Mesenchymal stem cell (in vitro differentiated cells and primary cell): ENCODE results near the gene SEC16A.

Experiments
- DNase-seq: peaks from one replicate; pipeline ENCODE4 v3.0.0-alpha.2; 2013
- H2AFZ ChIP-seq: one replicate; pipeline ENCODE4 v1.6.1; 2013; ENCODE audit warnings: low read depth, mild to moderate bottlenecking, control low read depth, inconsistent platforms, low read length, moderate library complexity
- H2AK5ac ChIP-seq: 2 replicates; pipeline ENCODE4 v1.6.1; 2013; ENCODE audit warnings: low read length, moderate library complexity, mild to moderate bottlenecking, inconsistent platforms; ENCODE audit not compliant: severe bottlenecking
- H2BK120ac ChIP-seq: one replicate; pipeline ENCODE4 v1.6.1; 2013; ENCODE audit warnings: low read depth, mild to moderate bottlenecking, inconsistent platforms, low read length, moderate library complexity
- H2BK12ac ChIP-seq, 2 experiments: one replicate each; pipeline ENCODE4 v1.6.1; 2013; ENCODE audit warnings: inconsistent platforms in 2 of 2, low read length in 2 of 2, mild to moderate bottlenecking in 2 of 2, moderate library complexity in 2 of 2, control low read depth in 1 of 2
- H2BK15ac ChIP-seq: one replicate; pipeline ENCODE4 v1.6.1; 2013; ENCODE audit warnings: mild to moderate bottlenecking, low read depth, inconsistent platforms; ENCODE audit not compliant: poor library complexity, severe bottlenecking
- H2BK5ac ChIP-seq: 2 replicates; pipeline ENCODE4 v1.6.1; 2013; ENCODE audit warnings: low read depth, mild to moderate bottlenecking, low read length, control low read depth, inconsistent platforms; ENCODE audit not compliant: poor library complexity, severe bottlenecking
- H3K14ac ChIP-seq, 2 experiments: one replicate each; pipeline ENCODE4 v1.6.1; 2013; ENCODE audit warnings: inconsistent platforms in 2 of 2, low read length in 2 of 2, control low read depth in 1 of 2, mild to moderate bottlenecking in 1 of 2, moderate library complexity in 1 of 2
- H3K18ac ChIP-seq, 2 experiments: one replicate each; pipeline ENCODE4 v1.6.1; 2013; ENCODE audit warnings: inconsistent platforms in 2 of 2, low read length in 2 of 2, control low read depth in 1 of 2, low read depth in 1 of 2, mild to moderate bottlenecking in 1 of 2
- H3K23ac ChIP-seq, 2 experiments: one replicate each; pipeline ENCODE4 v1.6.1; 2013; ENCODE audit warnings: inconsistent platforms in 2 of 2, low read length in 2 of 2, mild to moderate bottlenecking in 2 of 2, moderate library complexity in 2 of 2, control low read depth in 1 of 2
- H3K27ac ChIP-seq: 2 replicates; pipeline ENCODE4 v1.5.1; 2013; ENCODE audit warnings: mild to moderate bottlenecking, moderate library complexity, low read length, control low read depth, inconsistent platforms; ENCODE audit not compliant: poor library complexity, severe bottlenecking
- H3K27me3 ChIP-seq, 2 experiments: 2 replicates each; pipeline versions ENCODE4 v1.6.1 to v1.7.0; 2013; ENCODE audit warnings: low read length in 2 of 2, mild to moderate bottlenecking in 2 of 2, moderate library complexity in 2 of 2, control low read depth in 1 of 2, inconsistent platforms in 1 of 2; ENCODE audit not compliant: control insufficient read depth in 1 of 2, insufficient read depth in 1 of 2
- H3K36me3 ChIP-seq, 2 experiments: 2 replicates each; pipeline versions ENCODE4 v1.6.1 to v1.7.0; 2013; ENCODE audit warnings: low read length in 2 of 2, control low read depth in 1 of 2, inconsistent platforms in 1 of 2, low read depth in 1 of 2, mild to moderate bottlenecking in 1 of 2; ENCODE audit not compliant: insufficient read depth in 2 of 2, control insufficient read depth in 1 of 2
- H3K4ac ChIP-seq, 2 experiments: one replicate each; pipeline ENCODE4 v1.6.1; 2013; ENCODE audit warnings: inconsistent platforms in 2 of 2, low read length in 2 of 2, mild to moderate bottlenecking in 2 of 2, moderate library complexity in 2 of 2, control low read depth in 1 of 2, low read depth in 1 of 2
- H3K4me1 ChIP-seq: 2 replicates; pipeline ENCODE4 v1.6.1; 2013; ENCODE audit warnings: low read depth, low read length, control low read depth; ENCODE audit not compliant: control insufficient read depth, insufficient read depth
- H3K4me2 ChIP-seq: 2 replicates; pipeline ENCODE4 v1.6.1; 2013; ENCODE audit warnings: low read length, mild to moderate bottlenecking, inconsistent platforms; ENCODE audit not compliant: poor library complexity, severe bottlenecking
- H3K4me3 ChIP-seq, 2 experiments: 2 replicates each; pipeline versions ENCODE4 v1.5.1 to v1.7.0; 2013; ENCODE audit warnings: low read length in 2 of 2, mild to moderate bottlenecking in 2 of 2, control low read depth in 1 of 2, low read depth in 1 of 2; ENCODE audit not compliant: insufficient read depth in 1 of 2
- H3K79me1 ChIP-seq: replicated peaks from 2 replicates; pipeline ENCODE4 v1.6.1; 2013; ENCODE audit warnings: mild to moderate bottlenecking, control low read depth, low read length, inconsistent platforms; ENCODE audit not compliant: poor library complexity, severe bottlenecking
- H3K9ac ChIP-seq: 2 replicates; pipeline ENCODE4 v1.7.0; 2013; ENCODE audit warnings: mild to moderate bottlenecking, low read length, moderate library complexity
- H3K9me3 ChIP-seq: 2 replicates; pipeline ENCODE4 v1.7.0; 2013; ENCODE audit warnings: mild to moderate bottlenecking, low read length; ENCODE audit not compliant: control insufficient read depth
- H4K8ac ChIP-seq: one replicate; pipeline ENCODE4 v1.6.1; 2013; ENCODE audit warnings: inconsistent platforms, mild to moderate bottlenecking, low read length, moderate library complexity
- H4K91ac ChIP-seq: one replicate; pipeline ENCODE4 v1.6.1; 2013; ENCODE audit warnings: mild to moderate bottlenecking, low read length, inconsistent platforms
- WGBS: methylation state at CpG from one replicate; pipeline ENCODE4 v1.1.7; 2013; ENCODE audit warnings: mixed read lengths; 5-methylcytosine and 5-hydroxymethylcytosine counted together

Gene SEC16A

DNA sequence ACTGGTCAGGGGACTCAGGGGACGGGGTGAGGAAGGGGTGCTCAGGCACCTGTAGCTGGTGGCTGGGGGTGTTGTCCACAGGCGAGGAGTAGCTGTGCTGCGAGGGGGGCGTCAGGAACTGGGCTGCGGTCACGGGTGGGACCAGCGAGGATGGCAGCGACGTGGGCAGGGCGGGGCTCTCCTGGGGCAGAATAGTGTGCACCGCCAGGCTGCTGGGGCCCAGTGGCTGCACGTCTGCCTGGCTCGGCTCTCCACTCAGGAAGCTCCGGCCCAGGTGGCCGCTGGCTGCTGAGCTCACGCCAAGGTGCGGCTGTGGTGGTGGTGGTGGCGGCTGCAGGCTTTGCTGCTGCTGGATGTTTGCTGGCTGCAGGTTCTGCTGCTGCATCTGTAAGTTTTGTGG, 13.3 kb upstream of the SEC16A start:
- Histone ChIP-seq H3K27me3 (peaks cover 0 to 10% of the 10 kb centered on the region in 2 experiments), H3K36me3 (peaks cover 33 to 78% of the 10 kb centered on the region in 2 experiments), H4K8ac (no peak overlapping the region), H3K9ac (no peak overlapping the region), H2BK5ac (no peak overlapping the region), H2AK5ac (no peak overlapping the region), H2AFZ (no peak overlapping the region), H4K91ac (peak overlapping the region; percentile 54), H3K23ac (no peak overlapping the region), H3K4me2 (no peak overlapping the region), H3K27ac (no peak overlapping the region), H3K4ac (no peak overlapping the region), H2BK12ac (no peak overlapping the region), H3K18ac (no peak overlapping the region), H2BK120ac (no peak overlapping the region), H3K4me3 (no peak overlapping the region), H3K14ac (no peak overlapping the region), H3K9me3 (no peaks in the 10 kb centered on the region), H3K79me1 (no peaks in the 10 kb centered on the region), H3K4me1 (no peaks in the 10 kb centered on the region), H2BK15ac (no peak overlapping the region)
- 96% methylated on average over 18 of the region's 18 CpGs for WGBS
- DNase-seq, result no peak

DNA sequence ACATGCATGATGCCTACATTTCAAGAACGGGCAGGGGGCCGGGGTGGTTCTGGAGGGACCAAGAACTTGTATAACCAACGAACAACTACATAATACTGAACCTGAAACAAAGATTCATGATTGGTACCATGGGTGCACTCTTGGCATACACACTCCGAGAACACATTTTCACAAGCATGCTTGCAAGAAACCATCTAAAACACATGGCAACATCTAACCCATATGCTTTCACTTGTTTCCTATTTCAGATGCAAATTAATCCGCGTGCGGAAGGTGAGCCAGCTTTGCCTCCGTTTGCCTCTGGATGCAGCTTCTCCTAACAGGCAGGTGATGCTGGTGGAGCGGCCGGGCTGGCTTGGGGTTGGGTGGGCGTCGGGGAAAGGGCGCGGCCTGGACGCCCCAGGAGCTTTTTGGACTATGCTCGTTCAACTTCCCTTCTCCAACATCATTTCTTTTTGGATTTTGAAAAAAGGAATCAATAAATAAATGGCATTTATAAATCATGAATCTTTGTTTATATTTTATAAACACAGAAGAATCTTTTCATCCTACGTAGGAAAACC, 12.5 kb upstream of the SEC16A start:
- no peak for DNase-seq
- no peaks in the 10 kb centered on the region for H3K9me3 ChIP-seq
- H3K4me2 ChIP-seq, result no peak overlapping the region
- 91% methylated on average over 9 of the region's 17 CpGs for WGBS
- no peak overlapping the region for H3K23ac ChIP-seq
- H2BK120ac ChIP-seq, result no peak overlapping the region
- no peak overlapping the region for H3K18ac ChIP-seq
- H3K27me3 ChIP-seq, result peaks cover 5 to 15% of the 10 kb centered on the region in 2 experiments
- no peak overlapping the region for H4K8ac ChIP-seq
- H3K36me3 ChIP-seq, result peaks cover 29 to 70% of the 10 kb centered on the region in 2 experiments
- H3K4ac ChIP-seq, result no peak overlapping the region
- H3K79me1 ChIP-seq, result no peaks in the 10 kb centered on the region
- no peak overlapping the region for H2AFZ ChIP-seq
- H2BK15ac ChIP-seq, result no peak overlapping the region
- H2BK5ac ChIP-seq, result no peak overlapping the region
- H4K91ac ChIP-seq, result no peak overlapping the region
- no peak overlapping the region for H2BK12ac ChIP-seq
- no peak overlapping the region for H3K4me3 ChIP-seq
- H3K4me1 ChIP-seq, result no peaks in the 10 kb centered on the region
- H3K9ac ChIP-seq, result no peak overlapping the region
- no peak overlapping the region for H3K14ac ChIP-seq
- no peak overlapping the region for H3K27ac ChIP-seq
- H2AK5ac ChIP-seq, result no peak overlapping the region

DNA sequence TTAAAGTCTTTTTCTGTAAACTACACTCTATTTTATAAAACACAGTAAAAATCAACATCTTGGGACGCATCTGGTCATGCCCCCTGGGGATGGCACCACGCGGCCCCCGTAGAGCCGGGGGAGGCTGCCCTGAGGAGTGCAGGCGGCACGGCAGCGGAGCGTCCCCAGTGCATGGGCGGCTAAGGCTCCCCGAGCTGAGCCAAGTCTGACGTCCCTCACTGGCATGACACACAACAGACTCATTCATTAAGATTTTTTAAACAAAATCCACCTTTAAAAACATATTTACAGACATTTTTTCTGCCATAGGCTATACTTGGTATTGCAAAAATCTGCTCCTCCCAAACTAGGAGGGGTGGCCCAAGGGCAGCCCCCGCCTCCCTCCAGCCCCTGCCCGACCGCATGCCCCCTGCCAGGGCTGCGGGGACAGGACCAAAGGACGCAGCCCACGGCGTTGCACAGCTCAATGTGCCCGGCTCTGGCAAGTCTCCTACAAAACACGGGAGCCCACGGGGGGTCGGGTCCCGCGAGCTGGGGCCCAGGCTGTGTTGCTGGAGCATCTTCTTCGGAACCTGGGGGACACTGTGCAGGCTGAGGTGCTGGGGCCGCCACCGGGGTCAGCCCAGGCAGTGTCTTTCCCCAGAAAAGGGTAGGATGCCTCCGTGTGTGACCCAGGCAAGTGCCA, 11.8 kb upstream of the SEC16A start:
- Histone ChIP-seq H3K27me3 (peaks cover 5 to 17% of the 10 kb centered on the region in 2 experiments), H2AFZ (no peak overlapping the region), H2BK5ac (no peak overlapping the region), H2BK120ac (no peak overlapping the region), H2BK15ac (no peak overlapping the region), H3K4ac (no peak overlapping the region), H3K18ac (no peak overlapping the region), H3K79me1 (no peaks in the 10 kb centered on the region), H3K14ac (no peak overlapping the region), H3K36me3 (peaks cover 24 to 64% of the 10 kb centered on the region in 2 experiments), H3K4me1 (no peaks in the 10 kb centered on the region), H4K91ac (no peak overlapping the region), H3K4me3 (no peak overlapping the region), H3K27ac (no peak overlapping the region), H3K9me3 (no peaks in the 10 kb centered on the region), H3K23ac (no peak overlapping the region), H3K9ac (no peak overlapping the region), H3K4me2 (no peak overlapping the region), H2BK12ac (no peak overlapping the region), H4K8ac (no peak overlapping the region), H2AK5ac (no peak overlapping the region)
- no peak for DNase-seq
- WGBS, result 95% methylated on average over 29 of the region's 29 CpGs

DNA sequence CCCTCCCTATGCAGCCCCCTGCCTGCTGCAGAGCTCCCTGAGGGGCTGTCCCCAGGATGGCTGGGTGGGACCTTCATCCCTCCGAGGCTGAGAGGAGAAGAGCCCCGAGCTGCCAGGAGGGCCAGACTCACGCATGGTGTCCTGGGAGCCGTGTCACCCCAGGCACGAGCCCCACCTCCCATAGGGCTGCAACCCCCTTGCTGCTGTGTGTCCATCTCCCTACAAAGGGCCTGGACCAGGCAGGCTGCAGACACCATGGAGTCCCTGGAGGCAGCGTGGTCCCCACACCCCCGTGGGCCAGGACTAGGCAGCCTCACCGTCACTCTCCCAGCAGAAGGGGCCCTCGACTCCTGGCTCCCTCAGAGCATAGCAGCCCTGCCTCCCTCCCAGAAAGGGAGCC, 11.2 kb upstream of the SEC16A start:
- 93% methylated on average over 9 of the region's 9 CpGs for WGBS
- H3K36me3 ChIP-seq, result peaks cover 18 to 57% of the 10 kb centered on the region in 2 experiments
- H2AK5ac ChIP-seq, result no peak overlapping the region

More for the DNA sequence above, 11.2 kb upstream of the SEC16A start:
- H3K9me3 ChIP-seq, result no peaks in the 10 kb centered on the region
- no peak overlapping the region for H2BK5ac ChIP-seq
- no peak overlapping the region for H3K23ac ChIP-seq
- no peak overlapping the region for H3K4me2 ChIP-seq
- no peak overlapping the region for H2BK12ac ChIP-seq
- peak overlapping the region; percentile 27 for H4K8ac ChIP-seq
- H3K9ac ChIP-seq, result peak overlapping the region; percentile 32
- no peak overlapping the region for H3K4ac ChIP-seq
- no peak for DNase-seq
- peaks cover 5 to 24% of the 10 kb centered on the region in 2 experiments for H3K27me3 ChIP-seq
- no peak overlapping the region for H3K27ac ChIP-seq
- no peak overlapping the region for H2AFZ ChIP-seq
- H3K79me1 ChIP-seq, result no peaks in the 10 kb centered on the region
- no peak overlapping the region for H2BK120ac ChIP-seq
- no peak overlapping the region for H3K4me3 ChIP-seq
- H2BK15ac ChIP-seq, result no peak overlapping the region
- H4K91ac ChIP-seq, result no peak overlapping the region
- no peak overlapping the region for H3K14ac ChIP-seq
- H3K4me1 ChIP-seq, result no peaks in the 10 kb centered on the region
- no peak overlapping the region for H3K18ac ChIP-seq
